ELR (cell line): ENCODE results near the gene MAST2.
"Not testable (repeated sequence)": the region's sequence is repeated elsewhere in the genome, so short reads cannot be mapped to it uniquely, and the experiment has no call there.

Source experiments
- DNase-seq: peaks from one replicate; pipeline ENCODE4 v3.0.0-alpha.2; 2015; ENCODE audit warnings: low read depth

The MAST2 gene

DNA sequence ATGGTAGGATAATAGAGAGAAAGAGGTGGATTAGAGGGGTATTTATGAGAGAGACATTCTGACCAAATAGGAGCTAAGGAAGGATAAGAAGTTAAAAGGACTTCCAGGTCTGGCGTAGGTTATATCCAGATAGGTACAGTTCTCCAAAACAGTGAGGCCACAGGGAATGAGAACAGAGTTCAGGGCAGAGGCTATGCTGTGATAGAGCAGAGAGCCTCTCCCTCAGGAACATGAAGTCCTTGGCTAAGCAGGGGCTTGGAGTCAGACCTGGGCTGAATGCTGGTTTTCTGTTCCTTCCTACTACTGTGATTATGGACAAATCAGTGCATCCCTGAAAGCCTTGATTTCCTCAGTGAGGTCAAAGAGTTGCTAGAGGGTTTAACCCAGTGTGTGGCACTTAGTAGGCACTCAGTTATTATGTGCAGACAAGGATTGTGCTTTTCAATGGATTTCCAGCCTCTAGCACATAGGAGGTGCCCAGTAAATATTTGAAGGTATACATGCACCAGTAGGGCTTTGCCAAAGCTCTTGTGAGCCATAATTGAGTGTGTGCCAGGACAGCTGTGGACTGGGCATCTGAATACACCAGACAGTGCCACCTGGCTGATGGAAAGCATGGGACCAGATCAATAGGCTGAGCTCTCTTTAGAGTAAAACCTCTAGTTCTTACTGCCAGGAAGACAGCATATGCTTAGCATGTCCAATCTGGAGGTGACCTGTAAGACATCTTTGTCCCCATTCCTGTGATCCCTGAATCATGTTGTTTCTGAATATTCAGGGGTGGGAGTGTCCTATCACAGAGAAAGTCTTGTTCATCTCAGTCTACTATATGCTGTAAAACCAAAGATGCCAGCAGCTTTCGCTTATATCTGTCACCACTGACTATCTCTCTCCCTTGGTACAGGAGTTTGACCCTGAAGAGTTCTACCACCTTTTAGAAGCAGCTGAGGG, 217.9 kb downstream of the MAST2 start:
- DNase-seq: no peak

GRCh38 chr1:46026531-46026930, 223.1 kb downstream of the MAST2 start:
- no peak for DNase-seq

GRCh38 chr1:46027788-46028573, 224.6 kb downstream of the MAST2 start:
- DNase-seq: no peak

- no peak for DNase-seq
These were observed 226.9 kb downstream of the MAST2 start for GRCh38 chr1:46030074-46030870.

GRCh38 chr1:46030876-46031660, 227.7 kb downstream of the MAST2 start:
- DNase-seq: peak; percentile 75

GRCh38 chr1:46034601-46035516, 231.4 kb downstream of the MAST2 start:
- no peak for DNase-seq

- peak; percentile 81 for DNase-seq
These were observed 233.8 kb downstream of the MAST2 start for GRCh38 chr1:46036894-46037839.

- DNase-seq: no peak
These were observed 236.2 kb downstream of the MAST2 start for GRCh38 chr1:46039571-46040052.

DNA sequence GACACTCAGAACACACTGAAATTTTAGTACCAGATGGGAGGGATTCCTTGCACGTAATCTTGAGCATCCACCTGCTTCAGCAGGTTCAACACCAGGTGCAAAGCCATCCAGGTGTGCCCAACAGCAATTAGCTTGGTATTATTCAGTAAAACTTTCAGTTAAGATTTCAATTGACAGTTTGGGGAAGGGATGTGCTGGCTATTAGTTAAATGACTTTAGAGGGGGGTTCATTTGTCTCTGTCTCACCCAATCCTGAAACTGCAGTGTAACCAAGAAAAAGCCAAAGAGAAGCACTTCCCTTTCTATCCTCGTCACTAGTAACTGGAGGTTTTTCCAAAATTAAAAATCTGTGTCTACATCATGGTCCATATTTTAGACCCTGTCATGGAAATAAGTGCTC, 238.1 kb downstream of the MAST2 start:
- DNase-seq: no peak

DNA sequence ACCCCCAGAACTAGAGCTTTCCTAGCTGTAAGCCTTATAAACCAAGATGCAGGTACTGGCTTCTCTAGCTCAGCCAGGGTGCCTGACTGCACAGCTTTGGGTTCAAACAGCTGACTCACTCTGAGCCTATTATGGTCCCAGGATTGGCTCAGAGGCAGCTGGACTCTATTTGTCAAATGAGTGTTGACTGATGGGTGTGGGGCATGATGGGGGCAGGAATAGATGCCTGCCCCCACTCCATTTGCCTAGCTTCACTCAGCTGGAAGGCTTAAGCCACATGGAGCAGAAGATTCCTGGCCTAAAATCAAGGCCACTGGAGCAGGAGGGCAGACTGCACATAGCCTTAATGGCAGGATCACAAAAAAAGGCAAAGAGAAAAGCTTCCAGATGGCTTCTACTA, 238.6 kb downstream of the MAST2 start:
- no peak for DNase-seq

DNA sequence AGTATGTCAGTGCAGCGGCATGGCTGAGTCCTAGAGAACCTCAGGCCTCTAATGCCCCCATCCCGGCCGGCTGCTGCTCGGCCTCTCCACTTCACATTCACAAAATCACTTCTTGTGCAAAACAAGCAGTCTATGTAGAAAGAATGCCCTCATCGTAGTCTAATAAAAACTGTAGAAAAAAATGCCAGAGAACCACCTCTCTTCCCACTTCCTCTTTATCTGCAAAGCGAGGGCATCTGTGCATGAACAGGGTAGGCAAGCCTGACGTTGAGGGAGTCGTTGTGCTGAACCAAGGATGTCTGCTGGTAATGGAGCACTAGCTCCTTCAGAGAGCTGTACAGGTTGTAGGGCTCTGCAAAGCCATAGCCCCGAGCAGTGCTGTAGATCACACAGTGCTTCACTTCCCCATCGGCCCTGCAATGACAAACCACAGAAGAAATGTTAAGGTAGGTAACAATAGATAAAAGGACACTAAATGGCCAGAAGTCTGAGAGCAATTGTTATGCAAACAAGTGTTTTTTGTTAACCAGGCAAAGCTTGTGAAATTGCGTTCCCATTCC, 240.1 kb downstream of the MAST2 start:
- DNase-seq: no peak

DNA sequence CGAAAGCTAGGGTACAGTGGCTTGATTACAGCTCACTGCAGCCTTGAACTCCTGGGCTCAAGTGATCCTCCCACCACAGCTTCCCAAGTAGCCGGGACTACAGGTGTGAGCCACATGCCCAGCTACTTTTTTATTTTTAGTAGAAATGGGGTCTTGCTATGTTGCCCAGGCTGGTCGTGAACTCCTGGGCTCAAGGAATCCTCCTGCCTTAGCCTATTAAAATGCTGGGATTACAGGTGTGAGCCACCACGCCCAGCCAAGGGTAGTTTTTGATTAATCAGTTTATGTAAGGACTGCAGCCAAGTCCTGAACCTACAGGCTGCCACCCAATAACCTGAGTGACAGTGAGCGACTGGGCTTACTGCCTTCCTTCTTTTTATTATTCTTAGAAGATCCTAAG, 240.7 kb downstream of the MAST2 start:
- DNase-seq: no peak

DNA sequence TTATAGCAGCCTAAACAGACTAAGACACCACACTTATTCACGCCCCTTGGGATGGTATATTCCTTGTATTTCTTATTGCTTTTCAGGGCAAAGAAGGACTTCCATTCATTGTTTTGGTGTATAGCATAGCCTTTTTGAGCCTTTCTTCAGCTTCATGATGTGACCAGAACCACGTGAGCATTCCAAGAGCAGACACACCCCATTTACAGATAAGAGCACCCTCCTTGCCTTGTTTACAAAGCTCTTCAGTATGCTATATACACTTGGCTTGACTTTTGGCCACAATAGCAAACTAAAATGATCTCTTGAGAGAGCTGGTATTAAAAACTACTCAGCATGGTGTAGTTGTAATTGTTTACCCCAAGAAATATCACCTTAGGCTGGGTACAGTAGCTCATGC, 250.3 kb downstream of the MAST2 start:
- no peak for DNase-seq

DNA sequence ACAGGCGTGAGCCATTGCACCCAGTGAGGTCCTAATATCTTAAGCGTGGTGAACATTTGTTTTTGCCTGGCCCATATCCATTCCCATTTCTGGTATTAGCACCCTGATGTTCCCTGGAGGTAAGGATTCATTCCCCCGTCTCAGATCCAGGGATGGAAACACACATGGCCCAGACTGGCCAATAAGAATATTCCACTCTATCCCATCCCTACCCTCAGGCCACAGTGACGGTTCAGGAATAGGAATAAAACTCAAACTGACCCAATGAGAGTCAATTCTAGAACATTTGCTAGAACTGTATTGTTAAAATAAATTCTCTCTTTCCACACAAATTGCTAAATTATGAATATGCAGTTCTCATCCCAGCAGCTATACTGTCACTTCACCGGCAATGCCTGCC, 252.9 kb downstream of the MAST2 start:
- DNase-seq: no peak

DNA sequence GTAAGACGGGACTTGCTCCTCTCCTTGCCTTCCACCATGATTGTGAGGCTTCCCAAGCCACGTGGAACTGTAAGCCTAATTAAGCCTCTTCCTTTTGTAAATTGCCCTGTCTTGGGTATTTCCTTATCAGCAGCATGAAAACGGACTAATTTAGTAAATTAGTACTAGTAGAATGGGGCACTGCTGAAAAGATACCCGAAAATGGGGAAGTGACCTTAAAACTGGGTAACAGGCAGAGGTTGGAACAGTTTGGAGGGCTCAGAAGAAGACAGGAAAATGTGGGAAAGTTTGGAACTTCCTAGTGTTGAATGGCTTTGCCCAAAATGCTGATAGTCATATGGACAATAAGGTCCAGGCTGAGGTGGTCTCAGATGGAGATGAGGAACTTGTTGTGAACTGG, 253.8 kb downstream of the MAST2 start:
- DNase-seq: not testable (repeated sequence)

- no peak for DNase-seq
These were observed 254.4 kb downstream of the MAST2 start for GRCh38 chr1:46057781-46058180.

- no peak for DNase-seq
These were observed 255.5 kb downstream of the MAST2 start for GRCh38 chr1:46058936-46059335.

GRCh38 chr1:46061146-46061545, 257.7 kb downstream of the MAST2 start:
- no peak for DNase-seq
